GM06990 (cell line): ENCODE measurements around the gene THEMIS.

Experiments used
- DNase-seq: peaks from one replicate; pipeline ENCODE4 v3.0.0-alpha.2; 2011; ENCODE audit not compliant: insufficient read length; ENCODE audit errors: extremely low read depth
- H3K27me3 ChIP-seq: replicated peaks from 2 replicates; pipeline ENCODE4 v1.6.0; 2011; ENCODE audit warnings: low read length; ENCODE audit not compliant: control insufficient read depth, insufficient read depth
- H3K36me3 ChIP-seq: 2 replicates; pipeline ENCODE4 v1.5.1; 2011; ENCODE audit warnings: low read length; ENCODE audit not compliant: control insufficient read depth, insufficient read depth
- H3K4me3 ChIP-seq: replicated peaks from 2 replicates; pipeline ENCODE4 v1.5.1; 2011; ENCODE audit warnings: low read depth, mild to moderate bottlenecking, control low read depth, low read length
- CTCF ChIP-seq: IDR thresholded peaks from 2 replicates; pipeline ENCODE4 v1.5.1; 2011; ENCODE audit warnings: low read length, control low read depth, mild to moderate bottlenecking, inconsistent platforms; ENCODE audit not compliant: insufficient read depth, poor library complexity, severe bottlenecking

Gene THEMIS

GRCh38 chr6:127765949-127766348, 134.9 kb downstream of the THEMIS start:
- H3K36me3 ChIP-seq, result no peaks in the 10 kb centered on the region
- TF ChIP-seq CTCF, result no peak

GRCh38 chr6:127762284-127762683, 138.6 kb downstream of the THEMIS start:
- no peak for DNase-seq

More at GRCh38 chr6:127765949-127766348, 134.9 kb downstream of the THEMIS start:
- Histone ChIP-seq H3K27me3 (no peaks in the 10 kb centered on the region), H3K4me3 (no peak overlapping the region)
- no peak for DNase-seq

GRCh38 chr6:127761084-127761483, 139.8 kb downstream of the THEMIS start:
- Histone ChIP-seq H3K36me3 (no peaks in the 10 kb centered on the region), H3K27me3 (no peaks in the 10 kb centered on the region), H3K4me3 (no peak overlapping the region)
- no peak for DNase-seq
- TF ChIP-seq CTCF, result no peak

More at GRCh38 chr6:127762284-127762683, 138.6 kb downstream of the THEMIS start:
- TF ChIP-seq CTCF, result no peak
- Histone ChIP-seq H3K27me3 (no peaks in the 10 kb centered on the region), H3K4me3 (no peak overlapping the region), H3K36me3 (no peaks in the 10 kb centered on the region)

- H3K36me3 ChIP-seq, result no peaks in the 10 kb centered on the region
- no peak for DNase-seq
- no peak overlapping the region for H3K4me3 ChIP-seq
- TF ChIP-seq CTCF, result no peak
- no peaks in the 10 kb centered on the region for H3K27me3 ChIP-seq
Measured at GRCh38 chr6:127749095-127749494, 151.8 kb downstream of the THEMIS start.

GRCh38 chr6:127748290-127748689, 152.6 kb downstream of the THEMIS start:
- H3K27me3 ChIP-seq, result no peaks in the 10 kb centered on the region
- TF ChIP-seq CTCF, result no peak
- no peaks in the 10 kb centered on the region for H3K36me3 ChIP-seq
- DNase-seq, result no peak
- no peak overlapping the region for H3K4me3 ChIP-seq

GRCh38 chr6:127738423-127738822, 162.4 kb downstream of the THEMIS start:
- TF ChIP-seq CTCF, result no peak
- DNase-seq, result no peak
- no peak overlapping the region for H3K4me3 ChIP-seq
- H3K36me3 ChIP-seq, result no peaks in the 10 kb centered on the region
- no peaks in the 10 kb centered on the region for H3K27me3 ChIP-seq
